GM23338 (cell line): ENCODE data around the gene SNRNP200. TPM values are rescaled to one million over a fixed set of nuclear protein-coding genes. Genes with fewer than 3 reads are reported as not detected.

Experiments
- ATAC-seq: fragments of 200-7000 bp; cut with Tn5 transposase; 3 replicates; pipeline ENCODE4 v1.9.1; 2020
- DNase-seq: peaks from one replicate; pipeline ENCODE4 v3.0.0-alpha.2; 2015; ENCODE audit warnings: low spot score
- H2AFZ ChIP-seq: fragments of 200-600 bp; sonication (generic); 2 replicates; pipeline ENCODE4 v1.8.0; 2016; ENCODE audit warnings: antibody characterized with exemption, mild to moderate bottlenecking, moderate library complexity
- H3F3A ChIP-seq: fragments of 200-600 bp; sonication (generic); replicated peaks from 2 replicates; pipeline ENCODE4 v1.8.0; 2017; ENCODE audit warnings: antibody characterized with exemption, mixed run types, low read depth
- H3K27ac ChIP-seq: fragments of 200-600 bp; sonication (generic); 2 replicates; pipeline ENCODE4 v1.6.1; 2016; ENCODE audit warnings: low read depth
- H3K27me3 ChIP-seq: fragments of 200-600 bp; sonication (generic); 2 replicates; pipeline ENCODE4 v1.8.0; 2016; ENCODE audit warnings: mild to moderate bottlenecking, mixed run types, moderate library complexity; ENCODE audit not compliant: insufficient read depth
- H3K36me3 ChIP-seq: fragments of 200-600 bp; sonication (generic); 2 replicates; pipeline ENCODE4 v1.8.0; 2016; ENCODE audit warnings: mild to moderate bottlenecking; ENCODE audit not compliant: insufficient read depth
- H3K4me1 ChIP-seq: fragments of 200-600 bp; sonication (generic); 2 replicates; pipeline ENCODE4 v1.8.0; 2016; ENCODE audit warnings: mild to moderate bottlenecking, moderate library complexity; ENCODE audit not compliant: insufficient read depth
- H3K4me2 ChIP-seq: fragments of 200-600 bp; sonication (generic); 2 replicates; pipeline ENCODE4 v1.7.1; 2017; ENCODE audit warnings: mixed run types
- H3K4me3 ChIP-seq: fragments of 200-600 bp; sonication (generic); 2 replicates; pipeline ENCODE4 v1.6.1; 2016; ENCODE audit warnings: mixed run types
- H3K79me2 ChIP-seq: fragments of 200-600 bp; sonication (generic); replicated peaks from 2 replicates; pipeline ENCODE4 v1.8.0; 2017; ENCODE audit warnings: mild to moderate bottlenecking; ENCODE audit not compliant: insufficient read depth
- H3K9me2 ChIP-seq: fragments of 200-600 bp; sonication (generic); 2 replicates; pipeline ENCODE4 v1.8.0; 2017; ENCODE audit not compliant: insufficient read depth
- H4K20me1 ChIP-seq: fragments of 200-600 bp; sonication (generic); replicated peaks from 2 replicates; pipeline ENCODE4 v1.8.0; 2017; ENCODE audit warnings: mild to moderate bottlenecking; ENCODE audit not compliant: insufficient read depth
- H3K27ac Mint-ChIP-seq: 2 replicates; pipeline ENCODE4 v1.8.0; 2020; ENCODE audit warnings: inconsistent platforms, mild to moderate bottlenecking, moderate library complexity, mixed read lengths
- H3K27me3 Mint-ChIP-seq: 3 replicates; pipeline ENCODE4 v1.8.0; 2022; ENCODE audit warnings: low read depth, mild to moderate bottlenecking, moderate library complexity, mixed read lengths, inconsistent platforms; ENCODE audit not compliant: insufficient read depth, poor library complexity
- H3K36me3 Mint-ChIP-seq: 3 replicates; pipeline ENCODE4 v1.8.0; 2021; ENCODE audit warnings: low read depth, mild to moderate bottlenecking, inconsistent platforms, moderate library complexity, mixed read lengths
- H3K4me1 Mint-ChIP-seq: 3 replicates; pipeline ENCODE4 v1.8.0; 2020; ENCODE audit warnings: mild to moderate bottlenecking, inconsistent platforms, mixed read lengths
- H3K4me3 Mint-ChIP-seq: 3 replicates; pipeline ENCODE4 v1.8.0; 2021; ENCODE audit warnings: moderate library complexity, mild to moderate bottlenecking, inconsistent platforms, mixed read lengths
- H3K9me3 Mint-ChIP-seq: 3 replicates; pipeline ENCODE4 v1.8.0; 2020; ENCODE audit warnings: moderate library complexity, mild to moderate bottlenecking, inconsistent platforms, mixed read lengths
- CREB1 ChIP-seq: fragments of 250-450 bp; sonication (Bioruptor Pico); IDR thresholded peaks from 2 replicates; pipeline ENCODE4 v1.5.0; 2020; ENCODE audit warnings: low read depth, mild to moderate bottlenecking, moderate library complexity
- EZH2 ChIP-seq: fragments of 200-600 bp; sonication (generic); IDR thresholded peaks from one replicate; pipeline ENCODE4 v1.8.0; 2017; ENCODE audit warnings: antibody characterized with exemption, mild to moderate bottlenecking, low read depth; ENCODE audit not compliant: unreplicated experiment
- EZH2phosphoT487 ChIP-seq: fragments of 200-600 bp; sonication (generic); IDR thresholded peaks from one replicate; pipeline ENCODE4 v1.8.1; 2018; ENCODE audit warnings: antibody characterized with exemption; ENCODE audit not compliant: unreplicated experiment
- NANOG ChIP-seq: IDR thresholded peaks from 2 replicates; pipeline ENCODE4 v1.6.1; 2016; ENCODE audit warnings: antibody characterized with exemption, borderline replicate concordance
- POLR2AphosphoS5 ChIP-seq: IDR thresholded peaks from 2 replicates; pipeline ENCODE4 v1.6.1; 2016; ENCODE audit warnings: antibody characterized with exemption, low read depth
- polyA plus RNA-seq: library from polyadenylated mRNA; unstranded; fragments of >200 nt; fragmentation: Nextera tagmentation; extraction: Ambion mirVana; gene quantifications from 2 replicates; pipeline ENCODE4 v1.2.1, GENCODE V29; 2016
- total RNA-seq: library from RNA; depleted of rRNA; stranded (reverse); fragments of >200 nt; shearing (Covaris generic); gene quantifications from 2 replicates; pipeline ENCODE4 v1.2.3, GENCODE V29; 2014
- TF ChIP-seq, protein P1 (sequence below): IDR thresholded peaks from 2 replicates; pipeline ENCODE4 v1.6.1; 2016; ENCODE audit warnings: antibody characterized with exemption
- TF ChIP-seq, protein P2 (sequence below), 2 experiments: fragments of 200-600 bp in 1 of 2; sonication (generic) in 1 of 2; conservative IDR thresholded peaks; 2 replicates each; pipeline versions ENCODE4 v1.5.1 to v1.6.1; 2016 to 2017; ENCODE audit warnings: antibody characterized with exemption in 2 of 2, low read depth in 2 of 2, mild to moderate bottlenecking in 2 of 2, moderate library complexity in 1 of 2
- TF ChIP-seq, protein P3 (sequence below): IDR thresholded peaks from one replicate; pipeline ENCODE4 v1.6.1; 2018; ENCODE audit warnings: antibody characterized with exemption; ENCODE audit not compliant: unreplicated experiment

Gene SNRNP200
- total and polyA plus RNA-seq, 2 experiments from 2014 or later = 70.7 to 179 TPM

DNA sequence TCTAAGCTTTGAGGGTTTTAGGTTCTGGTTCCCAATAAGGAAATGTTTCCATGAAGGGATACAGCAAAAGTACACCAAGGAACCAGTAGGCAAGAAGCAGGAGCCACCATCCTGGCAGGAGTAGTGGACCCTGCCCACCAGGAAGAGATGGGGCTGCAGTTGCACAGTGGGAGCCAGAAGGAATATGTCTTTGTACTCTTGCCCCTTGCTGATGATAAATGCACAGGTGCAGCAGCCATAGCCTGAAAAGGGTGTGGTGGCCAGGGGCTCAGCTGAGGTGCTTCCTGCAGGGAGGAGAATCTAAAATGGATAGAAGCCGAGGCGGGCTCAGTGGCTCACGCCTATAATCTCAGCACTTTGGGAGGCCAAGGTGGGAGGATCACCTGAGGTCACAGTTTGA, 67.1 kb downstream of the SNRNP200 start (continued):
- TF ChIP-seq, protein P1, sequence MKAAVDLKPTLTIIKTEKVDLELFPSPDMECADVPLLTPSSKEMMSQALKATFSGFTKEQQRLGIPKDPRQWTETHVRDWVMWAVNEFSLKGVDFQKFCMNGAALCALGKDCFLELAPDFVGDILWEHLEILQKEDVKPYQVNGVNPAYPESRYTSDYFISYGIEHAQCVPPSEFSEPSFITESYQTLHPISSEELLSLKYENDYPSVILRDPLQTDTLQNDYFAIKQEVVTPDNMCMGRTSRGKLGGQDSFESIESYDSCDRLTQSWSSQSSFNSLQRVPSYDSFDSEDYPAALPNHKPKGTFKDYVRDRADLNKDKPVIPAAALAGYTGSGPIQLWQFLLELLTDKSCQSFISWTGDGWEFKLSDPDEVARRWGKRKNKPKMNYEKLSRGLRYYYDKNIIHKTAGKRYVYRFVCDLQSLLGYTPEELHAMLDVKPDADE = no peak
- no peak for TF ChIP-seq EZH2phosphoT487
- TF ChIP-seq, protein P2, sequence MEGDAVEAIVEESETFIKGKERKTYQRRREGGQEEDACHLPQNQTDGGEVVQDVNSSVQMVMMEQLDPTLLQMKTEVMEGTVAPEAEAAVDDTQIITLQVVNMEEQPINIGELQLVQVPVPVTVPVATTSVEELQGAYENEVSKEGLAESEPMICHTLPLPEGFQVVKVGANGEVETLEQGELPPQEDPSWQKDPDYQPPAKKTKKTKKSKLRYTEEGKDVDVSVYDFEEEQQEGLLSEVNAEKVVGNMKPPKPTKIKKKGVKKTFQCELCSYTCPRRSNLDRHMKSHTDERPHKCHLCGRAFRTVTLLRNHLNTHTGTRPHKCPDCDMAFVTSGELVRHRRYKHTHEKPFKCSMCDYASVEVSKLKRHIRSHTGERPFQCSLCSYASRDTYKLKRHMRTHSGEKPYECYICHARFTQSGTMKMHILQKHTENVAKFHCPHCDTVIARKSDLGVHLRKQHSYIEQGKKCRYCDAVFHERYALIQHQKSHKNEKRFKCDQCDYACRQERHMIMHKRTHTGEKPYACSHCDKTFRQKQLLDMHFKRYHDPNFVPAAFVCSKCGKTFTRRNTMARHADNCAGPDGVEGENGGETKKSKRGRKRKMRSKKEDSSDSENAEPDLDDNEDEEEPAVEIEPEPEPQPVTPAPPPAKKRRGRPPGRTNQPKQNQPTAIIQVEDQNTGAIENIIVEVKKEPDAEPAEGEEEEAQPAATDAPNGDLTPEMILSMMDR (conservative IDR thresholded peaks at IDR 0.05; ENCODE audit: low read depth in 2 of 2) = no peak
- TF ChIP-seq, protein P3, sequence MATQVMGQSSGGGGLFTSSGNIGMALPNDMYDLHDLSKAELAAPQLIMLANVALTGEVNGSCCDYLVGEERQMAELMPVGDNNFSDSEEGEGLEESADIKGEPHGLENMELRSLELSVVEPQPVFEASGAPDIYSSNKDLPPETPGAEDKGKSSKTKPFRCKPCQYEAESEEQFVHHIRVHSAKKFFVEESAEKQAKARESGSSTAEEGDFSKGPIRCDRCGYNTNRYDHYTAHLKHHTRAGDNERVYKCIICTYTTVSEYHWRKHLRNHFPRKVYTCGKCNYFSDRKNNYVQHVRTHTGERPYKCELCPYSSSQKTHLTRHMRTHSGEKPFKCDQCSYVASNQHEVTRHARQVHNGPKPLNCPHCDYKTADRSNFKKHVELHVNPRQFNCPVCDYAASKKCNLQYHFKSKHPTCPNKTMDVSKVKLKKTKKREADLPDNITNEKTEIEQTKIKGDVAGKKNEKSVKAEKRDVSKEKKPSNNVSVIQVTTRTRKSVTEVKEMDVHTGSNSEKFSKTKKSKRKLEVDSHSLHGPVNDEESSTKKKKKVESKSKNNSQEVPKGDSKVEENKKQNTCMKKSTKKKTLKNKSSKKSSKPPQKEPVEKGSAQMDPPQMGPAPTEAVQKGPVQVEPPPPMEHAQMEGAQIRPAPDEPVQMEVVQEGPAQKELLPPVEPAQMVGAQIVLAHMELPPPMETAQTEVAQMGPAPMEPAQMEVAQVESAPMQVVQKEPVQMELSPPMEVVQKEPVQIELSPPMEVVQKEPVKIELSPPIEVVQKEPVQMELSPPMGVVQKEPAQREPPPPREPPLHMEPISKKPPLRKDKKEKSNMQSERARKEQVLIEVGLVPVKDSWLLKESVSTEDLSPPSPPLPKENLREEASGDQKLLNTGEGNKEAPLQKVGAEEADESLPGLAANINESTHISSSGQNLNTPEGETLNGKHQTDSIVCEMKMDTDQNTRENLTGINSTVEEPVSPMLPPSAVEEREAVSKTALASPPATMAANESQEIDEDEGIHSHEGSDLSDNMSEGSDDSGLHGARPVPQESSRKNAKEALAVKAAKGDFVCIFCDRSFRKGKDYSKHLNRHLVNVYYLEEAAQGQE = no peak

DNA sequence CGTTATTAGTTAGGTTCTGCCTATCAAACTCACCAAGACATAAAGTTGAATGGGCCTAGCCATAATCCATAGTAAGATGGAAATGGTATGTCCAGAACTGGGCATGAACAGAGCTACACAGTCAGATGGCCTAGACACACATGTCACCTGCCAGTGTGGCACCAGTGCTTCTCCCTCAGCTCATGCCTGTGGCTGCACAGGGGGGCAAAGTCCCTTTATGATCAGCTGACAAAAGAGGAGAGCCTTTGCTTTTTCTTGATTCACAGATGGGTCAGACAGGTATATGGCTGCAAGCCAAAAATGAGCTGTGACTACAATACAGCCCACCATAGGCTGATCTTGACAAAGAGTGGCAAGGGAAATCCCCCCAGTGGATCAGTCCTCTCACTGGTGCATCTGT, 68.5 kb downstream of the SNRNP200 start:
- Histone ChIP-seq H3K27ac (no peak overlapping the region), H3K4me1 (no peaks in the 10 kb centered on the region; the same call in 1 of the 2 replicates), H3F3A (no peaks in the 10 kb centered on the region), H3K27me3 (no peaks in the 10 kb centered on the region), H4K20me1 (no peaks in the 10 kb centered on the region), H3K4me2 (no peak overlapping the region), H3K36me3 (no peaks in the 10 kb centered on the region), H2AFZ (no peak overlapping the region), H3K9me2 (peaks cover 4% of the 10 kb centered on the region; the same call in 1 of the 2 replicates), H3K79me2 (no peaks in the 10 kb centered on the region), H3K4me3 (no peak overlapping the region)
- no peak for ATAC-seq
- no peak for DNase-seq
- Mint-ChIP-seq H3K9me3 (no peaks in the 10 kb centered on the region), H3K4me3 (no peak overlapping the region), H3K36me3 (no peaks in the 10 kb centered on the region), H3K27ac (no peak overlapping the region), H3K4me1 (peaks cover 19% of the 10 kb centered on the region), H3K27me3 (peaks cover 4% of the 10 kb centered on the region)
- TF ChIP-seq EZH2 (no peak), POLR2AphosphoS5 (no peak), CREB1 (no peak), NANOG (no peak)
- TF ChIP-seq, protein P2 (conservative IDR thresholded peaks at IDR 0.05; ENCODE audit: low read depth in 2 of 2) = no peak
